Activated CD4-positive, alpha-beta T cell treated with anti-CD3 and anti-CD28 coated beads for 4 hours (primary cell): Measurements from ENCODE around the gene PPFIBP2.

ENCODE experiments used
- DNase-seq, 2 donors: peaks; one replicate each; pipeline ENCODE4 v3.0.0-alpha.2; 2020

Gene PPFIBP2

GRCh38 chr11:7528514-7529049 is 14.8 kb downstream of the PPFIBP2 start:
- no peak for DNase-seq

DNA sequence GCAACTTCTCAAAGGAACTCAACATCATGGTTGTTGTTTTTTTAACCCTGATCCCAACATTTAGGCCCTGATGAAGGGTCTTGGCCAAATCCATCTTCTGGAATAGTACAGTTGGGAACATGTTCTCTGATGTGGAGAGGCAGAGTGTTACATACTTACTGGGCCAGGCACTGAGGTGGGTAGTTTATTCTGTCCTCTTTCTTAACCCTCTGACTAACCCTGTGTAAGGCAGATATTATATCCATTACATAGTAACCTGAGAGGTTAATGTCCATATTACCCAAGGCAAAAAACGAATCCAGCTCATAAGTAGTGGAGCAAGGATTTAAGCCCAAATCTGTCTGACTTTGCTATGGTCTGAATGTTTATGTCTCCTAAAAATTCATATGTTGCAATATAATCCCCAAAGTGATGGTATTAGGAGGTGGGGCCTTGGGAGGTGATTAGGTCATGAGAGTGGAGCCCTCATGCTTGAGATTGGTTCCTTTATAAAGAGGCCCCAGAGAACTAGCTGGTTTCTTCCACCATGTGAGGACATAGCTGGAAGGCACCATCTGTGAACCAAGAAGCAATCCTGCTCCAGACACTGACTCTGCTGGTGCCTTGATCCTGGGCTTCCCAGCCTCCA is 16.3 kb downstream of the PPFIBP2 start:
- no peak for DNase-seq

DNA sequence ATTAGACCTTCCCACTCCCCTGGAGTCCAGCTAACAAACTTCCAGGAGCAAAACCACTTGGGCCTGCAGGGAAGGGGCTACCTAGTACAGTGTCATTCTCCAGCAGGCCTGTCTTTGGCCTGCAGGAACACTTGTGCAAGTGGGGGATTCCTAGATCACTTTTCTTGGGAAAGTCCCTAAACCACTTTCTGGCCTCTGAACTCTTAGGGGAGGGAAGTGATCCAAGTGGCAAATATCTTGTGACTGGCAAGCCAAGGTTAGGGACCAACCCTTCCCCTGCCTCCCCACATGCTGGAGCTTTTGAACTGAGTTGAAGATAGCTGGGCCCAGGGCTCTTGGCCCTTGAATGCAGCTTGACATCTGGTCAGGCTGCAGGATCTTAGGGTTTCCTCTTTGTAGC is 17.2 kb downstream of the PPFIBP2 start:
- no peak for DNase-seq

- DNase-seq, result no peak
These were observed 18.8 kb downstream of the PPFIBP2 start for GRCh38 chr11:7532405-7533145.

GRCh38 chr11:7533199-7534041 is 19.6 kb downstream of the PPFIBP2 start:
- no peak for DNase-seq

DNA sequence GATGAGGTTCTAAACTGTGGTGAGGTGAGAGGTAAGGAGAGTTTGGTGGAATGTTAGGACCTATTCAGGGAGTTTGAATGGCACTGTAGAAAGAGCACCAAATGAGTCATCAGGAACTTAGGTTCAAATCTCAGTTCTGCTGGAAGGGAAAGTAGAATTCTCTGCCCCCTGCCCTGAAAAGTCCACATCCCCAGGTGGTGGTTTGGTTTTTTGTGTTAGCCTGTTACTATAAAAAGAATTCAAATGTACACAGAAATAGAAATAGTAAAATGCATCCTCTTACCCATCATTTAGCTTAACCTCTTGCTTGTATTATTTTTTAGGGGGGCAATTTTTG is 20.2 kb downstream of the PPFIBP2 start:
- no peak for DNase-seq

DNA sequence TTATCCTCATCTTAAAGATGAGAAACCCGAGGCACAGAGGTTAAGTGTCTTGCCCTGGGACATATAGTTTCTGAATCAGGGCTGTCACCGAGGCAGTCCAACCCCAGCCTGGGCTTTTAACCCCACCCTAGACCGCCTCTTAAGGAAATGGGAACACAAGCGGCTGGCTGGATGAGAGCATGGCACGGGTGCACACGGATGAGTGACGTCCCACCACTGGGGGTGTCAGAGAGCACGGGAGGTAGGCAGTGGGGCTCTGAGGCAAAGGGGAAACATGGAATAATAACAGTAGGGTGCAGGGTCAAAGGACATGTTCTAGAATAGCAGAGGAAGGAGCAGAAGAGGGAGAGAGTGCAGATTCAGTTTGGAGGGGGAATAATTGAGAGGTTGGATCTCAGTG is 22.3 kb downstream of the PPFIBP2 start:
- DNase-seq, result no peak

GRCh38 chr11:7537265-7537664 is 23.5 kb downstream of the PPFIBP2 start:
- no peak for DNase-seq

DNA sequence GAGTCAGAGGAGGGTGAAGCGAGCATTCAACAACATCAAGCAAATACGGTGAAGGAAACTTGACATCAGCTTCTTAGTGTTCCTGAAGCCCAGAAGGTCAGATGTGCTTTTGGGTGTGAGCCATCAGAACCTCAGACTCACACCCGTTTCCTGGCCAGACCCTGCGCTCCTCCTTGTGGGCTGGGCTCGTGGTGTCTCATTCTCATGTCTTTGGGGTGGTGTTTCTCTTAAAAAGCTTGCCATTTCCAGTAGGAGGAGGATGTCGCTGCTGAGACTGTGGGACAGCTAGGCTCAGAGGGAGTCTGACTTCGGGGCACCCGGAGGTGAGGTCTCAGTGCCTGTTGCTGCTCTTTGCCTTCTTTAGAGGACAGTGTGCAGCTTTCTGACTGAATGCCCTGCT is 24.2 kb downstream of the PPFIBP2 start:
- DNase-seq, result no peak

DNA sequence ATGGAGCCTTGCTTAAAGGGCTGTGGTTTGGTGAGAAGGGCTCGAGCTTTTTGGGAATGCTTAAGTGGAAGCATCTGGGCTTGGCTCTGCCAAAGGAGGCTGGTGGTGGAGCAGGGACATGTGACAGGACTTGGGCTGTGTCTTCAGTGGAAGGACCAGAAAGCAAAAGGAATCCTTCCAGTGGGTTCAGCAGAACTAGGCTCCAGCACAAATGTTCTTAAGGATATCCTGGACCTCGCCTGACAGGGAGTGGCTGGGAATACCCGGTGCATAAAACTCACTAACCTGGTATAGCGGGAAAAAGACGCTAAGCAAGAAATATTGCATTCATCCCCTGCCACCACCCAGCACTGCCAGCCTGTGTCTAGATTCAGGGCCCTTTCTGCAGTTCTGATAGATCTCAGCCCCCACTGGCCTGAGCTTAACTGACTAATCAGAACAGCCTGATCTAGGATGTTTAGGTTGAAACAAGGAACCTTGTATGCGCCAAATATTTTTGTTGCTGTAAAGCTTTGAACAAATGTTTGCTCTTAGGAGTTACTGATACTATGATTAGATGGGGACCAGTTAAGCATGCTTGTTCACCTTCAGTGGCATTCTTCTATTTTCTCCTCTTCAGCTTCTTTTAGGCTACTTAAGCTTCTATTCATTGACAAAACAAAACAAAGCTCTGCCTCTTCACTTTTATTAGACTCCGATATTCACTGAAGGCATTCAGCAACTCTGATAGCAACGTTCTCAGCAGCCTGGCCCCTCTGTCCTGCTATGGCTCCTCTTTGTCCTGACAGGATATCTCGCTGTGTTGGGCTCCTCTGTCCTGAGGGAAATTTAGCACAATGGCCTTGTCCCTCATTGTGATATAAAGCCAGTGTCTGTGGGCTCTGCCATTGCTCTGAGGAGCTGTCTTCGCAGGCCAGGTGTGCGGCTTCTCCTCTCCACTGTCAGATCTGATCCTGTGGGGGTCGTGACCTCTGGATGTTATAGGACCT is 25.0 kb downstream of the PPFIBP2 start:
- DNase-seq, result no peak

GRCh38 chr11:7540830-7541555 is 27.2 kb downstream of the PPFIBP2 start:
- DNase-seq, result no peak

DNA sequence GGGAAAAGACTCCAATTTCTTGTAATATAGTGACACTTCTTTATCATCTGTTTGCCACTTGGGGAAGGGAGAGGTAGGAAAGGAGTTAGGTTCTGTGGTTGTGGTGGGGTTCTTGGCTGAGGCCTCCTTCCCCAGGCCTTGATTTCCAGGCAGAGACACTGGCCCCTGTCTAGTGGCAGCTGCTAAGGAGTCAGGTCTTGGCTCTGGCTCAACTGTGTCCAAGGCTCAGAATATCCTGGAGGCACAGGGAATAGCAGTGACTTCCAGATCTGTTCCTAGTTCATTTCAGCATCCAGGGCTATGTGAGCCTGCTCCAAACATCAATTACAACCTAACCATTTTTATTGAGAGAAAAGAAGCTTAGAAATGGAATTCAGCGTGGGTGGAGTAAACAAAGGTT is 29.5 kb downstream of the PPFIBP2 start:
- no peak for DNase-seq

DNA sequence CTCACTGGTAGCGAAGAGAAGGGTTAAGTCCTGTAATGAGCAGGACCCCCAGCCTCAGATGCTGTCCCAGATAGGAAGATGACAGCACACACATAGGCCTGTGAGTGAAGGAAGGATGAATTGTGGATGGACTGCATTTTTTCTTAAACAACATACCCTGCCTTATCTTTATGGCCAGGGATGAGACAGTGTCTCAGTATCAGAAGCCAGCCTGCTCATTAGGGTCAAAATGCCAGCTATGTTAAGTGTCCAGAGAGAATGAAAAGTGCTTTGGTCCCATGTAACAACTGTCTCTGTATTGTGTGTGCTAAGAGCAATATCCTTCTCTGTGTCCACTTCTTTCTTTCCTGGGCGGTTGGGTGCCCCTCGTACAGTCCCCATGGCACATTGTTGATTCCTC is 30.2 kb downstream of the PPFIBP2 start:
- no peak for DNase-seq

DNA sequence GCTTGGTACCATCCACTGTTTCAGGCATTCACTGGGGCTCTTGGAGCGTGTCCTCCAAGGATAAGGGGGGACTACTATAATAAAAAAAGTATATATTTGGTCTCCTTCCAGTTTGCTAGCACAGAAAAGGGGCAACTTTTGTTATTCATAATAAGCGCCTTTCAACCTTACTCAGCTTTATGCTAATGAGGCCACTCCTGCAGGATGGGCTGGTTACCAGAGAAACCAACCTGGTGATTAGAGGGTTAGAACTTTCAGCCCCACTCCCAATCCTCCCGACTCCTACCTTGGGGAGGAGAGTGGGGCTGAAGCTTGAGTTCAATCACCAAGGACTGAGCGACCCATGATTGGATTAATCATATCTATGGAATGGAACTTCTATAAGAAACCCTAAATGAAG is 31.8 kb downstream of the PPFIBP2 start:
- DNase-seq, result no peak

- DNase-seq, result no peak
These were observed 32.6 kb downstream of the PPFIBP2 start for GRCh38 chr11:7546324-7546791.

DNA sequence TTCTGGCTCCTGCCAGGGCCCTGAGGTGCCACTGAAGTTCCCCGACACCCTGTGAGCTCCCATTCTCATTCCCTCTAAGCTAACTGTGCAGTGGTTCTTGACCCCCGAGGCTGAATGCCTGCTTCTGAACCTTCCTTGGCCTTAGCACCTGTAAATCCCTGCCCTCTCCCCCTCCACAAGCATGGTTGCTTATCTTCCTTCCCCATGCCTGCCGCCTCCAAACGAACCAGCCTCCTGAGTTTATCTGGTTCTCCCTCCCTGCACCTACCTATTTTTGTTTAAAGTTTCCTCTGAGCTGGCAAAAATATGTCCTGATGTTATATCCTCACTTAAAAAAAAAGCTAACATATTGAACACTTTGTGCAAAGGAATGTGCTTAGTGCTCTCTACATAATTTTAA is 33.9 kb downstream of the PPFIBP2 start:
- DNase-seq, result no peak

DNA sequence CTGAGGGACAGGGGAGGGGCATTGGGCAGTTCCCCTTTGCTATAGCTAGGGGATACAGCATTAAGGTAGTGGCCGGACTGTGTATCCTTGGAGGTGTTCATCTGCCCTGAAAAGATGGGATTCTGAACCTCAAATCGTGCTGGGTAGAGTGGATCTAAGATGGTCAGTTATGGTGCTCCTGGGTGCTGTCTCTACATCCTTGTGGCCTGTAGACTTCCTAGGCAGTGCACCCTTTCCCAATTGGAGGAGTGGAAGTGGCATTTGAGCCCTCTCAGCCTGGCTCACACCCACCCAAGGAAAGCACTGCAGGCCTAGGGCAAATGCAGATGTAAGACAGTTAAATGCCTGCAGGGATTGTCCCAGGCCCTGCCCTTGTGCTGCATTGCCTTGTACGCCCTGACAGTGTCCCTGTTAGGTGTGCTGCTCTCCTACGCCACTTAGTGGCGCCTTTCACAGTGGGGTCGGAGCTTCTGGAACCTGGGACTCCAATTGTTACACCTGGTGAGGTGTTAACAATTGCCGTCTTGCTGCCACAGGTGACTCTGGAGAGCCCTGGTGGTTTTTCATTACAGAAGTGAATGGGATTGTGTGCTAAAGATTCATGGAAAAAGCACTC is 35.0 kb downstream of the PPFIBP2 start:
- no peak for DNase-seq

GRCh38 chr11:7549681-7550080 is 35.9 kb downstream of the PPFIBP2 start:
- DNase-seq, result no peak

DNA sequence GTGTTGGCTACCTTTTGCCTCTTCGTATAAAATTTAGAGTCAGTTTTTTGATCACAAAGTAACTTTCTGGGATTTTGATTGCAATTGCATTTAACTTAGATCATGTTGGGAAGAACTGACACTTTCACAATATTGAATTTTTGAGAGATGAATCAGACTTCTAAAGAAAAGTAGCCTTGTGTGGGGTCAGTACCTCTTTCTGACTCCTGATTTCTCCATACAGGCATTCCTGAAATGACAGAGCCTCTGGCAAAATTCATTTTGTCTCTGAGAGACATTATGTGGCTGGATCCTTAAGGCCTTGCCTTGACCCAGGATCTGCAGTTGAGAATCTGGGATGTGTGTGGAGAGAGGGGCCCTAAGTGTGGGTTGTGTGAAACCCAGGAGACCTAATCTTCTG is 37.8 kb downstream of the PPFIBP2 start:
- no peak for DNase-seq

GRCh38 chr11:7552666-7553065 is 38.9 kb downstream of the PPFIBP2 start:
- no peak for DNase-seq

DNA sequence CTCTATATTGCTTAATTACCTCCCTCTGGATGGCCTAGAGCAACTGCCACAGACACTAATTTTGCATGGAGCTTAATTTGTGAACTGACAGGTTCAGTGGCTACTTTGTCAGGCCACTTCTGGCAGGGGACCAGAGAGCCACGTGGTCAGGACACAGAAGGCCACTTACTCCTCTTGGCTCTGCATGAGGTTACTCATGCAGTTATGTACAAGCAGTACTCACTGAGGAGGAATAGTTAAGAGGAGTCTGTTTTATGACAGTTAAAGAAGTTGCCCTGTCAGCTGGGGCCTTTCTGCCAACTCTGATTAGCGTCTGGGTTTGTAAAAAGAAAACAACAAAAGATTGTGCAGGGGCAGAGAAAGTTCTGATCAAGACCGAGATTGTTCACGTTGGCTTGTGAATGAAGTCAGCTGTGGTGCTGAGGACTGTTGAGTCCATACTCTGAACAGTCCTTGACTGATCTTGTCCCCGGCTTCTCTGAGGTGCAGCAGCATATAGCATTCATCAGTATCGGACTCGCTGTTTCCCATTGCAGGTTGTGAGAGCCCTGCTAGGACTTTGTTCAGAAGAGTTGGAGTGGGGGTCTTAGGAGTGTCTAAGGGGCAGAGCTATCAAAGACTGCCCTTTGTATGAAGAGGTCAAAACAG is 41.4 kb downstream of the PPFIBP2 start:
- no peak for DNase-seq
